HepG2 (cell line): Measurements from ENCODE around the gene HLF. TPM values are rescaled to one million over a fixed set of nuclear protein-coding genes. Genes with fewer than 3 reads are reported as not detected.

Experiments
- ATF3 ChIP-seq: sonication (generic); formaldehyde crosslinking; IDR thresholded peaks from 2 replicates; pipeline ENCODE4 v1.4.0; 2020; ENCODE audit warnings: missing genetic modification reagents
- DNMT1 ChIP-seq: sonication (generic); formaldehyde crosslinking; IDR thresholded peaks from 2 replicates; pipeline ENCODE4 v1.5.1; 2020; ENCODE audit warnings: mild to moderate bottlenecking, missing genetic modification reagents
- ELF3 ChIP-seq: IDR thresholded peaks from 2 replicates; pipeline ENCODE4 v1.6.1; 2016; ENCODE audit warnings: missing genetic modification reagents, missing compliant biosample characterization
- HOXA5 ChIP-seq: sonication (generic); formaldehyde crosslinking; IDR thresholded peaks from 2 replicates; pipeline ENCODE4 v1.4.0; 2020; ENCODE audit warnings: missing genetic modification reagents
- HOXA7 ChIP-seq: sonication (generic); formaldehyde crosslinking; IDR thresholded peaks from 2 replicates; pipeline ENCODE4 v1.8.1; 2022; ENCODE audit warnings: mild to moderate bottlenecking, missing genetic modification reagents, moderate library complexity
- KMT2A ChIP-seq: sonication (generic); formaldehyde crosslinking; IDR thresholded peaks from 2 replicates; pipeline ENCODE4 v1.4.0; 2020; ENCODE audit warnings: missing genetic modification reagents
- KMT2B ChIP-seq: IDR thresholded peaks from 2 replicates; pipeline ENCODE4 v1.6.1; 2016; ENCODE audit warnings: missing genetic modification reagents, missing compliant biosample characterization
- MAFK ChIP-seq, 2 experiments: IDR thresholded peaks in 1 of 2; conservative IDR thresholded peaks in 1 of 2; 2 replicates each; pipeline ENCODE4 v1.6.1; 2011; ENCODE audit warnings: improper control_type of control experiment in 2 of 2, low read length in 2 of 2
- PHF20 ChIP-seq: sonication (generic); formaldehyde crosslinking; IDR thresholded peaks from 2 replicates; pipeline ENCODE4 v1.5.0; 2020; ENCODE audit warnings: mild to moderate bottlenecking, missing genetic modification reagents
- RAD21 ChIP-seq: fragments of 450-650 bp; formaldehyde crosslinking; IDR thresholded peaks from 2 replicates; pipeline ENCODE4 v1.5.0; 2020; ENCODE audit warnings: mild to moderate bottlenecking
- RARA ChIP-seq: IDR thresholded peaks from 2 replicates; pipeline ENCODE4 v1.6.1; 2016; ENCODE audit warnings: missing genetic modification reagents, missing compliant biosample characterization
- RFXANK ChIP-seq: IDR thresholded peaks from 2 replicates; pipeline ENCODE4 v1.6.1; 2016
- SP1 ChIP-seq, 2 experiments: fragments of 450-650 bp in 1 of 2; sonication (generic) in 1 of 2; formaldehyde crosslinking in 1 of 2; IDR thresholded peaks; 2 replicates each; pipeline versions ENCODE4 v1.4.0 to v1.6.1; 2016 to 2020; ENCODE audit warnings: missing genetic modification reagents in 1 of 2
- ZNF292 ChIP-seq: sonication (generic); formaldehyde crosslinking; IDR thresholded peaks from 2 replicates; pipeline ENCODE4 v1.8.1; 2022; ENCODE audit warnings: mild to moderate bottlenecking, low read depth, missing genetic modification reagents, borderline replicate concordance
- ZNF354B ChIP-seq: sonication (generic); formaldehyde crosslinking; IDR thresholded peaks from 2 replicates; pipeline ENCODE4 v1.8.0; 2022; ENCODE audit warnings: mild to moderate bottlenecking, missing genetic modification reagents
- ZNF709 ChIP-seq: sonication (generic); formaldehyde crosslinking; IDR thresholded peaks from 2 replicates; pipeline ENCODE4 v1.5.0; 2020; ENCODE audit warnings: mild to moderate bottlenecking, missing genetic modification reagents
- ZNF776 ChIP-seq: sonication (generic); formaldehyde crosslinking; IDR thresholded peaks from 2 replicates; pipeline ENCODE4 v1.4.0; 2020; ENCODE audit warnings: mild to moderate bottlenecking, missing genetic modification reagents
- ZNF839 ChIP-seq: sonication (generic); formaldehyde crosslinking; IDR thresholded peaks from 2 replicates; pipeline ENCODE4 v1.4.0; 2020; ENCODE audit warnings: missing genetic modification reagents, mild to moderate bottlenecking, borderline replicate concordance
- ZSCAN25 ChIP-seq: sonication (generic); formaldehyde crosslinking; IDR thresholded peaks from 2 replicates; pipeline ENCODE4 v1.8.0; 2022; ENCODE audit warnings: mild to moderate bottlenecking, missing genetic modification reagents
- polyA plus RNA-seq, 8 experiments: library from polyadenylated mRNA; depleted of rRNA in 3 of 8; stranded (reverse) in 7 of 8; unstranded in 1 of 8; fragments of >200 nt; fragmentation: Illumina TruSeq in 4 of 8; extraction: Trizol in 4 of 8; gene quantifications; 2 replicates each; pipeline versions ENCODE4 v1.2.1 to v1.2.3, GENCODE V29; 2011 to 2016; ENCODE audit warnings: low read depth in 4 of 8, missing spikeins in 1 of 8, mixed read lengths in 1 of 8; ENCODE audit not compliant: insufficient read depth in 1 of 8
- total RNA-seq, 5 experiments: library from RNA; depleted of rRNA; stranded (reverse); fragments of >200 nt; fragmentation: Illumina TruSeq; extraction: Trizol; gene quantifications; 2 replicates each; pipeline ENCODE4 v1.2.3, GENCODE V29; 2016; ENCODE audit warnings: low read depth in 1 of 5
- TF ChIP-seq, protein P1 (sequence below): sonication (generic); formaldehyde crosslinking; IDR thresholded peaks from 2 replicates; pipeline ENCODE4 v1.9.0; 2021; ENCODE audit warnings: missing genetic modification reagents, borderline replicate concordance
- TF ChIP-seq, protein P2 (sequence below): sonication (generic); formaldehyde crosslinking; conservative IDR thresholded peaks from 2 replicates; pipeline ENCODE4 v1.4.0; 2020; ENCODE audit warnings: missing genetic modification reagents
- TF ChIP-seq, protein P3 (sequence below): IDR thresholded peaks from 2 replicates; pipeline ENCODE4 v1.6.1; 2016; ENCODE audit warnings: low read depth, borderline replicate concordance

The HLF gene
- total and polyA plus RNA-seq, 2 of the 13 experiments (the other 11 are each of a cell fraction or from before 2014, with no cell fraction given) = 202 to 346 TPM

DNA sequence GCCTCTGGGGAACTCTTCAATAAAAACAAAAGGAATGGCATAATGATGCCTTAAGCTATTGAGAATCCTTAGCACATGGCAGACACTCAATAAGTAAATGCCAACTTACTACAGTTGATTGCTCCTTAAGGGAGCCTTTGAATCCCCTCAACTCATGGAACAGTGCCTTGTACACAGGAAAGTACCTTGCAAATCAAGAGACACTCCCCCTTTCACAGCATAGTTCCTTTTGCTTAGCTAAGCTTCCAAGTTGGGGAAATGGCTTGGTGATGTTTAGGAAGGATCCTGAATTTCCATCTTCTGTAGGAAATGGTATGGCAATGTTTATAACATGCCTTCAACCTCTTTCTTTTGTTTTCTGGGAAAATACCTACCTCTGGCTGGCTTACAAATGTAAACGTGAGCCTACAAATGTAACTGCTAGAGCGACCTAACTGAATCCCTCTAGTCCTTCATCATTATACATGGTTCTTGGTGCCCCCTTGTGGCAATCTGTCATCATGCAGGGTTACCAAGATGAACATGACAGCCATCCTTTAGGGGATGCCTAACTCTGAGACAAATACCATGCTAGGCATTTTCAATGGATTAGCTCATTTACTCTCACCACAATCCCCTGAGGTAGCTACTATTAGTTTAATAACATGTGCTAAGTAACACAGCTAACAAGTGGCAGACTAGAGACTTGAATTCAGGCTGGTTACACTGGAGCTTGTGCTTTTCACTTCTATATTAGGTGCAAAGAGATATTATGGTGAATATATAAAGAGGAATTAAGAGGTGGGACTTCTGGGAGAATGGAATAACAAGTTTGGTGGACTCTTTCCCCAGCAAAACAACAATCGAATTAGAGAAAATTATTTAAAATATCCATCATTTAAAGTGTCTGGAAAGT, 91.9 kb downstream of the HLF start (continued):
- TF ChIP-seq, protein P1, sequence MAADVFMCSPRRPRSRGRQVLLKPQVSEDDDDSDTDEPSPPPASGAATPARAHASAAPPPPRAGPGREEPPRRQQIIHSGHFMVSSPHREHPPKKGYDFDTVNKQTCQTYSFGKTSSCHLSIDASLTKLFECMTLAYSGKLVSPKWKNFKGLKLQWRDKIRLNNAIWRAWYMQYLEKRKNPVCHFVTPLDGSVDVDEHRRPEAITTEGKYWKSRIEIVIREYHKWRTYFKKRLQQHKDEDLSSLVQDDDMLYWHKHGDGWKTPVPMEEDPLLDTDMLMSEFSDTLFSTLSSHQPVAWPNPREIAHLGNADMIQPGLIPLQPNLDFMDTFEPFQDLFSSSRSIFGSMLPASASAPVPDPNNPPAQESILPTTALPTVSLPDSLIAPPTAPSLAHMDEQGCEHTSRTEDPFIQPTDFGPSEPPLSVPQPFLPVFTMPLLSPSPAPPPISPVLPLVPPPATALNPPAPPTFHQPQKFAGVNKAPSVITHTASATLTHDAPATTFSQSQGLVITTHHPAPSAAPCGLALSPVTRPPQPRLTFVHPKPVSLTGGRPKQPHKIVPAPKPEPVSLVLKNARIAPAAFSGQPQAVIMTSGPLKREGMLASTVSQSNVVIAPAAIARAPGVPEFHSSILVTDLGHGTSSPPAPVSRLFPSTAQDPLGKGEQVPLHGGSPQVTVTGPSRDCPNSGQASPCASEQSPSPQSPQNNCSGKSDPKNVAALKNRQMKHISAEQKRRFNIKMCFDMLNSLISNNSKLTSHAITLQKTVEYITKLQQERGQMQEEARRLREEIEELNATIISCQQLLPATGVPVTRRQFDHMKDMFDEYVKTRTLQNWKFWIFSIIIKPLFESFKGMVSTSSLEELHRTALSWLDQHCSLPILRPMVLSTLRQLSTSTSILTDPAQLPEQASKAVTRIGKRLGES (CRISPR knock-in tag) = no peak
- no peak for TF ChIP-seq RARA (CRISPR knock-in tag)
- TF ChIP-seq PHF20 = no peak
- no peak for TF ChIP-seq KMT2B (CRISPR knock-in tag)
- TF ChIP-seq, protein P2, sequence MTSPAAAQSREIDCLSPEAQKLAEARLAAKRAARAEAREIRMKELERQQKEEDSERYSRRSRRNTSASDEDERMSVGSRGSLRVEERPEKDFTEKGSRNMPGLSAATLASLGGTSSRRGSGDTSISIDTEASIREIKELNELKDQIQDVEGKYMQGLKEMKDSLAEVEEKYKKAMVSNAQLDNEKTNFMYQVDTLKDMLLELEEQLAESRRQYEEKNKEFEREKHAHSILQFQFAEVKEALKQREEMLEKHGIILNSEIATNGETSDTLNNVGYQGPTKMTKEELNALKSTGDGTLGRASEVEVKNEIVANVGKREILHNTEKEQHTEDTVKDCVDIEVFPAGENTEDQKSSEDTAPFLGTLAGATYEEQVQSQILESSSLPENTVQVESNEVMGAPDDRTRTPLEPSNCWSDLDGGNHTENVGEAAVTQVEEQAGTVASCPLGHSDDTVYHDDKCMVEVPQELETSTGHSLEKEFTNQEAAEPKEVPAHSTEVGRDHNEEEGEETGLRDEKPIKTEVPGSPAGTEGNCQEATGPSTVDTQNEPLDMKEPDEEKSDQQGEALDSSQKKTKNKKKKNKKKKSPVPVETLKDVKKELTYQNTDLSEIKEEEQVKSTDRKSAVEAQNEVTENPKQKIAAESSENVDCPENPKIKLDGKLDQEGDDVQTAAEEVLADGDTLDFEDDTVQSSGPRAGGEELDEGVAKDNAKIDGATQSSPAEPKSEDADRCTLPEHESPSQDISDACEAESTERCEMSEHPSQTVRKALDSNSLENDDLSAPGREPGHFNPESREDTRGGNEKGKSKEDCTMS (CRISPR knock-in tag) = no peak
- TF ChIP-seq RAD21 (CRISPR knock-in tag) = peak; percentile 86
- TF ChIP-seq ZNF776 = no peak
- TF ChIP-seq, protein P3, sequence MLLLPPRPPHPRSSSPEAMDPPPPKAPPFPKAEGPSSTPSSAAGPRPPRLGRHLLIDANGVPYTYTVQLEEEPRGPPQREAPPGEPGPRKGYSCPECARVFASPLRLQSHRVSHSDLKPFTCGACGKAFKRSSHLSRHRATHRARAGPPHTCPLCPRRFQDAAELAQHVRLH = no peak
- TF ChIP-seq KMT2A = no peak
- 0 out of 2 replicates have a peak, but pooled peaks have one; percentile 50 for TF ChIP-seq ZNF354B (CRISPR knock-in tag)
- no peak for TF ChIP-seq ZNF292 (CRISPR knock-in tag)
- TF ChIP-seq MAFK (conservative IDR thresholded peaks at IDR 0.05 in 1 of 2, IDR thresholded peaks at IDR 0.05 in 1 of 2; ENCODE audit: low read length in 2 of 2) = no peak
- TF ChIP-seq SP1 (IDR thresholded peaks at IDR 0.05) = no peak
- TF ChIP-seq SP1 (CRISPR knock-in tag; IDR thresholded peaks at IDR 0.05) = no peak; the same call in 1 of the 2 replicates
- no peak for TF ChIP-seq HOXA7
- no peak for TF ChIP-seq HOXA5 (CRISPR knock-in tag)
- TF ChIP-seq ATF3 (CRISPR knock-in tag) = no peak
- TF ChIP-seq ZSCAN25 = peak; percentile 43; the same call in 1 of the 2 replicates
- TF ChIP-seq ELF3 (CRISPR knock-in tag) = peak; percentile 30; the same call in 1 of the 2 replicates
- TF ChIP-seq ZNF709 = no peak
- no peak for TF ChIP-seq ZNF839 (CRISPR knock-in tag)
- no peak for TF ChIP-seq RFXANK (CRISPR knock-in tag)
- no peak for TF ChIP-seq DNMT1 (CRISPR knock-in tag)
